Skeletal muscle cell (primary cell): Measurements from ENCODE around the gene TBXA2R.
"Not testable (repeated sequence)": the region's sequence is repeated elsewhere in the genome, so short reads cannot be mapped to it uniquely, and the experiment has no call there.

Experiments used
- DNase-seq: peaks from one replicate; pipeline ENCODE4 v3.0.0-alpha.2; 2010; ENCODE audit warnings: low read depth
- H3K4me3 ChIP-seq: 2 replicates; pipeline ENCODE4 v1.5.1; 2011; ENCODE audit warnings: low read depth, mild to moderate bottlenecking, control low read depth, low read length, moderate library complexity

TBXA2R gene

GRCh38 chr19:3641515-3642269, 35.0 kb upstream of the TBXA2R start:
- DNase-seq, result no peak
- H3K4me3 ChIP-seq, result no peak overlapping the region

- DNase-seq, result no peak
- H3K4me3 ChIP-seq, result no peak overlapping the region
These were observed 32.8 kb upstream of the TBXA2R start for GRCh38 chr19:3639479-3639878.

GRCh38 chr19:3638208-3639193, 31.8 kb upstream of the TBXA2R start:
- H3K4me3 ChIP-seq, result no peak overlapping the region
- no peak for DNase-seq

- H3K4me3 ChIP-seq, result no peak overlapping the region
- DNase-seq, result no peak
These were observed 30.9 kb upstream of the TBXA2R start for GRCh38 chr19:3637621-3638020.

- no peak overlapping the region for H3K4me3 ChIP-seq
- no peak for DNase-seq
These were observed 30.3 kb upstream of the TBXA2R start for GRCh38 chr19:3636962-3637361.

GRCh38 chr19:3636506-3636905, 29.8 kb upstream of the TBXA2R start:
- no peak for DNase-seq
- H3K4me3 ChIP-seq, result no peak overlapping the region

- H3K4me3 ChIP-seq, result no peak overlapping the region
- no peak for DNase-seq
These were observed 27.9 kb upstream of the TBXA2R start for GRCh38 chr19:3634496-3635045.

- no peak overlapping the region for H3K4me3 ChIP-seq
- no peak for DNase-seq
These were observed 26.9 kb upstream of the TBXA2R start for GRCh38 chr19:3633559-3633988.

- DNase-seq, result no peak
- no peak overlapping the region for H3K4me3 ChIP-seq
These were observed 26.3 kb upstream of the TBXA2R start for GRCh38 chr19:3632739-3633558.

- DNase-seq, result no peak
- H3K4me3 ChIP-seq, result no peak overlapping the region
These were observed 25.4 kb upstream of the TBXA2R start for GRCh38 chr19:3632098-3632497.

GRCh38 chr19:3631053-3631861, 24.6 kb upstream of the TBXA2R start:
- H3K4me3 ChIP-seq, result no peak overlapping the region
- DNase-seq, result no peak

GRCh38 chr19:3628766-3629165, 22.1 kb upstream of the TBXA2R start:
- H3K4me3 ChIP-seq, DNase-seq: not testable (repeated sequence)

GRCh38 chr19:3627351-3627723, 20.7 kb upstream of the TBXA2R start:
- peak overlapping the region; percentile 97 for H3K4me3 ChIP-seq
- DNase-seq, result no peak

- DNase-seq, result peak; percentile 94
- peak within 1 kb of the TSS; percentile 97 for H3K4me3 ChIP-seq
These were observed 20.0 kb upstream of the TBXA2R start, which contains the start of gene CACTIN for GRCh38 chr19:3626473-3627350. CACTIN (minus strand) TSS chr19:3626790; CDS start chr19:3626762, 28 bp downstream.

GRCh38 chr19:3625996-3626472, 19.4 kb upstream of the TBXA2R start:
- no peak for DNase-seq
- H3K4me3 ChIP-seq, result peak overlapping the region; percentile 97

- no peak for DNase-seq
- no peak overlapping the region for H3K4me3 ChIP-seq
These were observed 17.0 kb upstream of the TBXA2R start for GRCh38 chr19:3623716-3624115.

- no peak overlapping the region for H3K4me3 ChIP-seq
- DNase-seq, result no peak
These were observed 15.5 kb upstream of the TBXA2R start for GRCh38 chr19:3622224-3622623.
